ENCODE results near the gene ZDHHC22. TPM values are rescaled to one million over a fixed set of nuclear protein-coding genes. Genes with fewer than 3 reads are reported as not detected.

Gene ZDHHC22
- total RNA-seq, 2 donors from 2014 or later: 0.38 to 1.7 TPM

GRCh38 chr14:77144412-77145115 is 3.0 kb upstream of the ZDHHC22 start:
- WGBS, 2 experiments (ENCODE audit: insufficient coverage in 1 of 2, insufficient read length in 1 of 2): 83 to 87% methylated on average over 3 to 4 of the region's 4 CpGs
- Mint-ChIP-seq H3K4me3 (no peak overlapping the region), H3K27ac (no peak overlapping the region), H3K4me1 (peaks cover 39% of the 10 kb centered on the region), H3K9me3 (no peaks in the 10 kb centered on the region), H3K36me3 (ENCODE audit: low read depth) (no peaks in the 10 kb centered on the region), H3K27me3 (ENCODE audit: insufficient read depth) (peaks cover 74% of the 10 kb centered on the region)
- no peak overlapping the region for H3K4me3 ChIP-seq (ENCODE audit: low read length)
- H3K4me1 ChIP-seq (ENCODE audit: control insufficient read depth, insufficient read depth, low read length): peaks cover 8% of the 10 kb centered on the region
- H3K9me3 ChIP-seq (ENCODE audit: control insufficient read depth, low read length): no peaks in the 10 kb centered on the region
- no peak overlapping the region for H3K9ac ChIP-seq (ENCODE audit: extremely low read depth, low read length, poor library complexity, severe bottlenecking)
- no peak overlapping the region for H3K27ac ChIP-seq (ENCODE audit: low read depth, low read length)
- no peaks in the 10 kb centered on the region for H3K36me3 ChIP-seq (ENCODE audit: control insufficient read depth, insufficient read depth, low read length)
- peak; percentile 34 for DNase-seq
- TF ChIP-seq CTCF (conservative IDR thresholded peaks at IDR 0.05): no peak
- H3K27me3 ChIP-seq (ENCODE audit: control insufficient read depth, insufficient read depth, low read length, poor library complexity, severe bottlenecking): peaks cover 70% of the 10 kb centered on the region

- Mint-ChIP-seq H3K4me1 (peaks cover 39% of the 10 kb centered on the region), H3K36me3 (ENCODE audit: low read depth) (no peaks in the 10 kb centered on the region), H3K27me3 (ENCODE audit: insufficient read depth) (peaks cover 84% of the 10 kb centered on the region), H3K9me3 (no peaks in the 10 kb centered on the region), H3K4me3 (no peak overlapping the region), H3K27ac (no peak overlapping the region)
- Histone ChIP-seq H3K27ac (ENCODE audit: low read depth, low read length) (peak overlapping the region; percentile 59), H3K9ac (ENCODE audit: extremely low read depth, low read length, poor library complexity, severe bottlenecking) (no peak overlapping the region), H3K4me3 (ENCODE audit: low read length) (no peak overlapping the region), H3K4me1 (ENCODE audit: control insufficient read depth, insufficient read depth, low read length) (peaks cover 8% of the 10 kb centered on the region), H3K36me3 (ENCODE audit: control insufficient read depth, insufficient read depth, low read length) (no peaks in the 10 kb centered on the region), H3K9me3 (ENCODE audit: control insufficient read depth, low read length) (no peaks in the 10 kb centered on the region), H3K27me3 (ENCODE audit: control insufficient read depth, insufficient read depth, low read length, poor library complexity, severe bottlenecking) (peaks cover 83% of the 10 kb centered on the region)
- DNase-seq: no peak
- 14 to 34% methylated on average over 2 to 4 of the region's 4 CpGs for WGBS, 2 experiments (ENCODE audit: insufficient coverage in 1 of 2, insufficient read length in 1 of 2)
- TF ChIP-seq CTCF (conservative IDR thresholded peaks at IDR 0.05): peak; percentile 36
Measured at GRCh38 chr14:77143071-77143470, 1.5 kb upstream of the ZDHHC22 start.

- 7 to 29% methylated on average over 1 to 9 of the region's 9 CpGs for WGBS, 2 experiments (ENCODE audit: insufficient coverage in 1 of 2, insufficient read length in 1 of 2)
Measured at GRCh38 chr14:77142005-77142800, 612 bp upstream of the ZDHHC22 start.

More at GRCh38 chr14:77142005-77142800, 612 bp upstream of the ZDHHC22 start:
- no peaks in the 10 kb centered on the region for H3K36me3 ChIP-seq (ENCODE audit: control insufficient read depth, insufficient read depth, low read length)
- Mint-ChIP-seq H3K4me1 (peaks cover 39% of the 10 kb centered on the region), H3K36me3 (ENCODE audit: low read depth) (no peaks in the 10 kb centered on the region), H3K9me3 (no peaks in the 10 kb centered on the region), H3K27ac (peak overlapping the region; percentile 78), H3K4me3 (peak overlapping the region; percentile 59), H3K27me3 (ENCODE audit: insufficient read depth) (peaks cover 88% of the 10 kb centered on the region)
- H3K4me3 ChIP-seq (ENCODE audit: low read length): peak overlapping the region; percentile 78
- peaks cover 82% of the 10 kb centered on the region for H3K27me3 ChIP-seq (ENCODE audit: control insufficient read depth, insufficient read depth, low read length, poor library complexity, severe bottlenecking)
- no peak for TF ChIP-seq CTCF (conservative IDR thresholded peaks at IDR 0.05)
- H3K9ac ChIP-seq (ENCODE audit: extremely low read depth, low read length, poor library complexity, severe bottlenecking): no peak overlapping the region
- H3K27ac ChIP-seq (ENCODE audit: low read depth, low read length): no peak overlapping the region
- H3K9me3 ChIP-seq (ENCODE audit: control insufficient read depth, low read length): no peaks in the 10 kb centered on the region
- peaks cover 8% of the 10 kb centered on the region for H3K4me1 ChIP-seq (ENCODE audit: control insufficient read depth, insufficient read depth, low read length)
- DNase-seq: peak; percentile 73

All from endodermal cell (in vitro differentiated cells).